NCI-H748 treated with DMSO at 0.1 percent for 48 hours (cell line): ENCODE data around the gene PHKG1.
"Not testable (repeated sequence)": the region's sequence is repeated elsewhere in the genome, so short reads cannot be mapped to it uniquely, and the experiment has no call there.

Experiments used
- DNase-seq: peaks from one replicate; lab custom pipeline; 2025; lab: John Stamatoyannopoulos, UW

PHKG1 gene

DNA sequence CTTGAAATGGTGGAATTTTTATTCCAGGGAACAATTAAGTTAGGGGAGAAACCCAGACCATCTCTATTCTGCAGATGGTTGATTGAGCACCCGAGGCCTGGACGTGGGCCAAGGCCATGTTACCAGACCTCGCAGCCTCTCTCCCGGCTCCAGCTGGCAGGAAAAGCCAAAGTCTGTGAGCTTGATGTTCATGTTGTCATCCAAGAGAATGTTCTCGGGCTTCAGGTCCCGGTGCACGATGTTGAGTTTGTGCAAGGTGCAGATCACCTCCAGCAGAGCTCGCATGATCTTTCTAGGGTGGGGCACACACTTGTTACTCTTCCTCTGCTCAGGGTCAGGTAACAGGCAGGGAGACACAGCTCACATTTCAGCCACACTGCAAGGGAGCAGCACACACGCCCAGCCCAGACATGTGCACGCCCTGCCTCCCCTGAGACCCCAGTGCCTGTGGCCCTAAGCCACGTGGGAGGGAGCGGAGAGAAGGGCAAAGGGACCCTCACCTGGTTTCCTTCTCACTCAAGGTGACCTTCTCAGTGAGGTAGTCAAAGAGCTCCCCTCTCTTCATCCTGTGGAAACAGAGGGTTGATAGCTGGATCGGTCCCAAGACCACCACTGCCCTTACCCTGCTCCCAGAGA is 9.5 kb downstream of the PHKG1 start:
- no peak for DNase-seq

DNA sequence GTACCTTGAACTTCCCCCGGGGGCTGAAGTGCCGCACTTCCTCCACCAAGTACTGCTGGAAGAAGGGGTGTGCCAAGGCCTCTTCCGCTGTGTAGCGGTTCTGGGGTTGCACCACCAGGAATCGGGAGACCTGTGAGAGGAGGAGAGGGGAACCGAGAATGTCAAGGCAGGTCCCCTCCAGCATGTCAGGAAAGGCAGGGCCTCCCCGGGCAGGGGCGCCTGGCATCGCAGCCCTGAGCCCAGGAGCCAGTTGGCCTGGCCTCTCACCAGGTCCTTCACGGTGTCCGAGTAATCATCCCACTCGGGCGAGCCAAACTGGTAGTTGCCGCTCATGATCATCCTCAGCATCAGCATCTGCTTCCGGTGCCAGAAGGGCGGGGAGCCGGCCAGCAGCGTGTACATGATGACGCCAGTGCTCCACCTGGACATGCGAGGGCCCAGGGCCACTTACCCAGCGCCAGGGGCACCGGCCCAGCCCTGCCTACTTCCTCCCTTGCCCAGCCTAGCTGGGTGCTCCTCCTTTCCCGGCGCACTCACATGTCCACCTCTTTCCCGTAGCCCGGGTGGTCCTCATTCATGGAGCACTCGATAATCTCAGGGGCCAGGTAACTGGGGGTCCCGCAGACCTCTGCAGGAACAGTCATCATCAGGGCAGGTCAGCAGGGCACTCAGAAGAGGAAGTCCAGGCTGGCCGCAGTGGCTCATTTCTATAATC is 11.0 kb downstream of the PHKG1 start:
- no peak for DNase-seq

DNA sequence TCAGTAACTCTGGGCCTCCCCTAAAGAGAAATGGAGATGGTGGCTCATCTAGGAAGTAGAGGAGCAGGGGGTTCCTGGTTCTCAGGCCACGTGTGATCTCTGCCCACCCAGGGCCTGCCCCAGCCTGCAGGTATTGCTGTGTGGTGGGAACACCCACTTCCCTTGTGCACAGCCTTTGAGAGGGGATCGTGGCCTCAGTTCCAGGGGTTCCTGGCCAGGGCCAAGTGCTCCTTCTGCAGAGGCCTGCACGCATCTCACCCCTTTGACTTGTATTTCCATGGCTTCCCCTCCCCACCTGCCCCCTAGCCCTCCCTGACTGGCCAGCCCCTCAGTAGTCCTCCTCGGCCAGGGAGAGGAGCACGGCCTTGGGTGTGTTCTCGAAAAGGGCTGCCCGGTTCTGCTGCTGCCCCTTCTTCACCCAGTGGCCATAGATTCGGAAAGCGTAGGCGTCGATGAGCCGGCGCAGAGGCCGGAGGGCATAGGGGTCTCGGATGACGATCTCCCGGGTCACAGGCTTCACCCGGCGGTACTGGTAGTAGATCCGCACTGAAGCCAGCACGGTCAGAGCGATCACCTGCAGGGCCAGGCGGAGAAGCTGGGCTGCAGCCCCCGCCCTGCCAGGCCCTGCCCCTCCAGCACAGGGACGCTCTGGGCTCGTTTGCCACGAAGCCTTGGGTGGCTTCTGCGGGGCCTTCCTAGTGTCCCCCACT is 11.9 kb downstream of the PHKG1 start:
- not testable (repeated sequence) for DNase-seq

DNA sequence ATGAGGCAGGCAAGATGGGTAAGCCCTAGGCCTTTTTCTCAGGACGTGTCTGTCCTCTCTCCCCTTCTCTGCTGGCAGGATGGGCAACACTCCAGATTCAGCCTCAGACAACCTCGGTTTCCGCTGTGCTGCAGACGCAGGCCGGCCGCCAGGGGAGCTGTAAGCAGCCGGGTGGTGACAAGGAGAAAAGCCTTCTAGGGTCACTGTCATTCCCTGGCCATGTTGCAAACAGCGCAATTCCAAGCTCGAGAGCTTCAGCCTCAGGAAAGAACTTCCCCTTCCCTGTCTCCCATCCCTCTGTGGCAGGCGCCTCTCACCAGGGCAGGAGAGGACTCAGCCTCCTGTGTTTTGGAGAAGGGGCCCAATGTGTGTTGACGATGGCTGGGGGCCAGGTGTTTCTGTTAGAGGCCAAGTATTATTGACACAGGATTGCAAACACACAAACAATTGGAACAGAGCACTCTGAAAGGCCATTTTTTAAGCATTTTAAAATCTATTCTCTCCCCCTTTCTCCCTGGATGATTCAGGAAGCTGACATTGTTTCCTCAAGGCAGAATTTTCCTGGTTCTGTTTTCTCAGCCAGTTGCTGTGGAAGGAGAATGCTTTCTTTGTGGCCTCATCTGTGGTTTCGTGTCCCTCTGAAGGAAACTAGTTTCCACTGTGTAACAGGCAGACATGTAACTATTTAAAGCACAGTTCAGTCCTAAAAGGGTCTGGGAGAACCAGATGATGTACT is 13.1 kb downstream of the PHKG1 start:
- DNase-seq: peak; percentile 41

- DNase-seq: no peak
These were observed 14.6 kb downstream of the PHKG1 start for GRCh38 chr7:56078196-56078595.

GRCh38 chr7:56077681-56078080 is 15.1 kb downstream of the PHKG1 start:
- DNase-seq: no peak

DNA sequence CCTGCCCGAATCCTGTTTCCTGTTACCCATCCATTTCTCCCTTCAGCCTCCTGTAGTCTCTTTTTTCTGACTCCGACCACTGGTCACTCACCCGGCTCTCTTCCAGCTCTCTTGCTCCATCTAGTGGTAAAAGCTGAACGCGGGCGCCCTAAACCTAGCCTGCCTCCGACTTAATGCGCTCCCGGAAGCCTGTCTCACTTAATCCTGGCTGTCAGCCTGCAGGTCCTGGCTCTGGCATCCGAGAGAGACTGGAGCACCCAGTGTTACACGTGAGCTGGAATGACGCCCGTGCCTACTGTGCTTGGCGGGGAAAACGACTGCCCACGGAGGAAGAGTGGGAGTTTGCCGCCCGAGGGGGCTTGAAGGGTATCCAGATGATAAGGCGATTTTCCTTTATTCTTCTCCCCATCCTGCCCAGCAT is 18.4 kb downstream of the PHKG1 start:
- DNase-seq: peak; percentile 55

DNA sequence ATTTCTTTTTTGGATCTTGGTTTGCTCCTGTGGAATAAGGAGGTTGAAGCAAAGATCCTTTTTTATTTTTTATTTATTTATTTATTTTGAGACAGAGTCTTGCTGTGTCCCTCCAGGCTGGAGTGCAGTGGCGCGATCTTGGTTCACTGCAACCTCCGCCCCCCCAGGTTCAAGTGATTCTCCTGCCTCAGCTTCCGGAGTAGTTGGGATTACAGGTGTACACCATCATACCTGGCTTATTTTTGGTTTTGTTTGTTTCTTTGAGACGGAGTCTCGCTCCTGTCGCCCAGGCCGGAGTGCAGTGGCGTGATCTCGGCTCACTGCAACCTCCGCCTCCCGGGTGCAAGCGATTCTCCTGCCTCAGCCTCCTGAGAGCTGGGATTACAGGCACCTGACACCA is 26.4 kb downstream of the PHKG1 start:
- DNase-seq: not testable (repeated sequence)

DNA sequence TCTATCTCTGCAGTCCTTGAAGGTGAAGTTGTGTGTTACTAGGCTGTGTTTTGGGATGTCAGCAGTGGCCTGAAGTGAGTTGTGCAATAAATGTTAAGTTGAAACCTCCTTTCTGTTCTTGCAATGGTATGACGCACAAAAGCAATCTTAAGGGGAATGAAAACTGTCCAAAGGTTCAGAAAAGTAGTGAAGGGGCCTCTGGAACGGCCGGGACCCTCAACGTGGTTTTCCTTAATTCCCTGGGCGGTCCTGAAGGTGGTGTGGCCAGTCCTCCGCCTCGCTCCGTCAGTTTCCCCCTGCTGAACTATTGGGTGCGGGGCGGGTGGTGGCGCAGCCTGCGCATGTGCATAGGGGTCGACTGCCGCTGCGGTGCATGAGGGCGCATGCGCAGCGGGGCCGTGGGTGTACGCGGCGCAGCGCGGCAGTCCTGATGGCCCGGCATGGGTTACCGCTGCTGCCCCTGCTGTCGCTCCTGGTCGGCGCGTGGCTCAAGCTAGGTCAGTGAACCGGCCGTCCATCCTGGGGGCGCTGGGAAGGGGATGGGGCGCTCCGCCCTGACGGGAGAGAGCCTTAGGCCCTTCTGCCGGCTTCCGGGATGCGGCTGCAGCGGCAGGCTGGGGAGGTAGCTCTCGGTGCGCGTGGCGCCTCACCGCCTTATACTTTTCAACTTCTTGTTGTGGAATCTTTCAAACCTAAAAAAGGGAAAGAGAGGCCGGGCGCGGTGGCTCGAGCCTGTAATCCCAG is 28.7 kb downstream of the PHKG1 start, which contains the start of gene SUMF2:
Gene SUMF2 (plus strand): TSS at position 405 of the 744 bp plus-strand sequence. CDS start 26 bp downstream, at position 431.
- peak; percentile 72 for DNase-seq

DNA sequence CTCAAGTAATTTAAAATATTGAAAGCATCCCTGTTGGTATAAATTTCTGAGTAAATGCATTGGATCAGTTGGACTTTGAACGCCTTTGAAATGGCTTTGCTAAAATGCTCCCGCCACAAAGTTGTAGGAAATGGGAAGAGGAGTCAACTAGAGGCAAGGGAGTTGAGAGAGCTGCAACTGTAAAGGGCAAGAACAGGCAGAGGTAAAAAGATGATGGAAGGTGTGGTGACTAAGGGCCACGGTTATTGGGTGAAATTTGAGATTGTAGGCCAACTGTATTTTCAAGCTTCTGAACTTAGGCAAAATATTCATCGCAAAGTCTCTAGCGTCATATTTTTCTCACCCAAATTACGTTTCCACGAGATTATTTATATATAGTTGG is 29.3 kb downstream of the PHKG1 start:
- DNase-seq: no peak

- no peak for DNase-seq
These were observed 30.4 kb downstream of the PHKG1 start for GRCh38 chr7:56062382-56062781.

DNA sequence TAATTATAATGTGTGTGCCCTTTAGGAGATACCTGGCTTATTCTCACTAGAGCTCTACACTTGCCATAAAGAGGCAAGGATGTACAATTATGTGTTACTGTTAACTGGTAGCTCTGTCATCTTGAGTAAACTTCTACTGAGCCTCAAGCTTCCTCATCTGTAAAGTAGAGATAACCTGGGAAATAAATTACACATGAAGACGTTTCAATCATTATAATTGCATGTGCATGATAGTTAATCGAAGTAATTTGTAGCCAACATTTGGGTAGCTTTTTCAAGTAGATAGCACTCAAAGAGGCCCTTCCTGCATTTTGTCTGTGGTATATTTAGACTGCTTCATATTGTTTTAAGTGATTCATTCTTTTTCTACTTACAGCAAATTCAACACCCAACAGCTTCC is 38.8 kb downstream of the PHKG1 start:
- no peak for DNase-seq

- no peak for DNase-seq
These were observed 39.4 kb downstream of the PHKG1 start for GRCh38 chr7:56053379-56053778.

GRCh38 chr7:56051339-56052191 is 41.2 kb downstream of the PHKG1 start, which contains the start of the genes CCT6A and PSPH:
CCT6A (plus strand) TSS chr7:56051765; CDS start chr7:56051849, 84 bp downstream.
PSPH (minus strand) TSS chr7:56051444; CDS start chr7:56021212, 30,232 bp downstream.
- DNase-seq: peak; percentile 92

- peak; percentile 77 for DNase-seq
These were observed 41.8 kb downstream of the PHKG1 start for GRCh38 chr7:56051053-56051338.

- DNase-seq: peak; percentile 17
These were observed 44.0 kb downstream of the PHKG1 start for GRCh38 chr7:56048763-56049162.

- DNase-seq: no peak
These were observed 44.5 kb downstream of the PHKG1 start for GRCh38 chr7:56048245-56048644.

GRCh38 chr7:56047446-56048116 is 45.2 kb downstream of the PHKG1 start:
- not testable (repeated sequence) for DNase-seq

DNA sequence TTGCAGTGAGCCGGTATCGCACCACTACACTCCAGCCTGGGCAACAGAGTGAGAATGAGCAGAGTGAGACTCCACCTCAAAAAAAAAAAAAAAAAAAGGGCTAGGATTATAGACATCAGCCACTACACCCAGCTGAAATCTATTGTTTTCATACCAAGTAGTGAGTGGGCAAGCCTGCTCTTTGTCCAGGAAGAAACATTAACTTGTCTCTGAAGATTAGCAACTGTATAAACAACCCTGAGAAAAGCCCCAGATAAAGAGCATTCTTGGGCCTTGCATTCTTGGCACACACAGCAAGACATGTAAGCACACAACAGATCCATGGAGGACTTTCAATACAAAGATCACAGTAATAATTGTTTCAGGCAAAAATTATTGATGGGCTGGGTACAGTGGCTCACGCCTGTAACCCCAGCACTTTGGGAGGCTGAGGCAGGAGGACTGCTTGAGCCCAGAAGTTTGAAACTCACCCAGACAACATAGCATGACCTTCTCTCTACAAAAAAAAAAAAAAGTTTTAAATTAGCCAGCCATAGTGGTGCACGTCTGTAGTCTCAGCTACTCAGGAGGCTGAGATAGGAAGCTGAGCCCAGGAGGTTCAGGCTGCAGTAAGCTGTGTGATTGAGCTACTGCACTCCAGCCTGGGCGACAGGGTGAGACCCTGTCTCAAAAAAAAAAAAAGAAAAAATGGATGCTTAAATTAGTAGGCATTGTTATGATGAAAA is 45.9 kb downstream of the PHKG1 start:
- DNase-seq: no peak
